Measurements from ENCODE around the gene HSD17B1.

The HSD17B1 gene

DNA sequence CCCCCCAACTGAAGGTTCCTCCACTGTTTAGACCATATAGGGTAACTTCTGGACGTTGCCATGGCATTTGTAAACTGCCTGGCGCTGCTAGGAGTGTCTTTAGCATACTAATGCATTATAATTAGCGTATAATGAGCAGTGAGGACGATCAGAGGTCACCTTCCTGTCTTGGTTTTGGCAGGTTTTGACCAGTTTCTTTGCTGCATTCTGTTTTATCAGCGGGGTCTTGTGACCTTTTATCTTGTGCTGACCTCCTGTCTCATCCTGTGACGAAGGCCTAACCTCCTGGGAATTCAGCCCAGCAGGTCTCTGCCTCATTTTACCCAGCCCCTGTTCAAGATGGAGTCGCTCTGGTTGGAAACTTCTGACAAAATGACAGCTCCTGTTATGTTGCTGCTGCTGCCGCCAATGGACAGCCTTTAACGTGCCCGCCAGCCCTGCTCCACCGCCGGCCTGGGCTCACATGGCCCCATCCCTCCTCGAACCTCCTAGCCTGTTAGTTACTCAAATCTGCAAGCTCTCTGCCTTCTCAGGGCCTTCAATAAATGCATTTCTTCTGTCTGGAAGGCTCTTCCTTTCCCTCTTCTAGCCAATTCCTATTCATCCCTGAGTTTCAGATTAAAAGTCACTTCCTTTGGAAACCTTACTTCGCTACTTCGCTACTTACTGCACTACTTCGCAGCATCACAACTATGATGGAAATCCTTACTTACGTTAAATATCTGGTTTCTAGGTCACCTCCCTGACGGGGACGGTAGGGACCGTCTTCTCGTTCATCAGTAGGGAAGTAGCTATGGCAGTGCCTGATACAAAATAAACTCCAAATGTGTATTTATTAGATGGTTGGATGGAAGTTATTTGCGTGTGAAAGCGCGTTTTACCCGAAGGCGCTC lies 17.3 kb upstream of the HSD17B1 start:
- TF ChIP-seq, protein P1, sequence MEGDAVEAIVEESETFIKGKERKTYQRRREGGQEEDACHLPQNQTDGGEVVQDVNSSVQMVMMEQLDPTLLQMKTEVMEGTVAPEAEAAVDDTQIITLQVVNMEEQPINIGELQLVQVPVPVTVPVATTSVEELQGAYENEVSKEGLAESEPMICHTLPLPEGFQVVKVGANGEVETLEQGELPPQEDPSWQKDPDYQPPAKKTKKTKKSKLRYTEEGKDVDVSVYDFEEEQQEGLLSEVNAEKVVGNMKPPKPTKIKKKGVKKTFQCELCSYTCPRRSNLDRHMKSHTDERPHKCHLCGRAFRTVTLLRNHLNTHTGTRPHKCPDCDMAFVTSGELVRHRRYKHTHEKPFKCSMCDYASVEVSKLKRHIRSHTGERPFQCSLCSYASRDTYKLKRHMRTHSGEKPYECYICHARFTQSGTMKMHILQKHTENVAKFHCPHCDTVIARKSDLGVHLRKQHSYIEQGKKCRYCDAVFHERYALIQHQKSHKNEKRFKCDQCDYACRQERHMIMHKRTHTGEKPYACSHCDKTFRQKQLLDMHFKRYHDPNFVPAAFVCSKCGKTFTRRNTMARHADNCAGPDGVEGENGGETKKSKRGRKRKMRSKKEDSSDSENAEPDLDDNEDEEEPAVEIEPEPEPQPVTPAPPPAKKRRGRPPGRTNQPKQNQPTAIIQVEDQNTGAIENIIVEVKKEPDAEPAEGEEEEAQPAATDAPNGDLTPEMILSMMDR (IDR thresholded peaks at IDR 0.05; ENCODE audit: insufficient read depth, low read length, poor library complexity, severe bottlenecking) = no peak
- Histone ChIP-seq H3K4me3 (replicated peaks; ENCODE audit: low read depth, low read length) (peak overlapping the region; percentile 69), H3K27me3 (replicated peaks; ENCODE audit: control insufficient read depth, insufficient read depth, low read length) (no peaks in the 10 kb centered on the region), H3K36me3 (ENCODE audit: control insufficient read depth, insufficient read depth, low read length) (peaks cover 6% of the 10 kb centered on the region)
- no peak for DNase-seq (ENCODE audit: extremely low read depth, insufficient read length)

- Histone ChIP-seq H3K36me3 (ENCODE audit: control insufficient read depth, insufficient read depth, low read length) (peaks cover 8% of the 10 kb centered on the region), H3K4me3 (replicated peaks; ENCODE audit: low read depth, low read length) (peak within 1 kb of the TSS; percentile 69), H3K27me3 (replicated peaks; ENCODE audit: control insufficient read depth, insufficient read depth, low read length) (no peaks in the 10 kb centered on the region)
- peak; percentile 93 for DNase-seq (ENCODE audit: extremely low read depth, insufficient read length)
- TF ChIP-seq, protein P1 (IDR thresholded peaks at IDR 0.05; ENCODE audit: insufficient read depth, low read length, poor library complexity, severe bottlenecking) = no peak
These were observed 16.7 kb upstream of the HSD17B1 start, which contains the start of gene NAGLU for GRCh38 chr17:42536048-42536371. Gene NAGLU (plus strand): TSS chr17:42536241. CDS start chr17:42536273, 32 bp downstream.

GRCh38 chr17:42536372-42537155 lies 16.2 kb upstream of the HSD17B1 start:
- Histone ChIP-seq H3K27me3 (replicated peaks; ENCODE audit: control insufficient read depth, insufficient read depth, low read length) (no peaks in the 10 kb centered on the region), H3K4me3 (replicated peaks; ENCODE audit: low read depth, low read length) (peak overlapping the region; percentile 69), H3K36me3 (ENCODE audit: control insufficient read depth, insufficient read depth, low read length) (peaks cover 11% of the 10 kb centered on the region)
- peak; percentile 88 for DNase-seq (ENCODE audit: extremely low read depth, insufficient read length)
- TF ChIP-seq, protein P1 (IDR thresholded peaks at IDR 0.05; ENCODE audit: insufficient read depth, low read length, poor library complexity, severe bottlenecking) = no peak

DNA sequence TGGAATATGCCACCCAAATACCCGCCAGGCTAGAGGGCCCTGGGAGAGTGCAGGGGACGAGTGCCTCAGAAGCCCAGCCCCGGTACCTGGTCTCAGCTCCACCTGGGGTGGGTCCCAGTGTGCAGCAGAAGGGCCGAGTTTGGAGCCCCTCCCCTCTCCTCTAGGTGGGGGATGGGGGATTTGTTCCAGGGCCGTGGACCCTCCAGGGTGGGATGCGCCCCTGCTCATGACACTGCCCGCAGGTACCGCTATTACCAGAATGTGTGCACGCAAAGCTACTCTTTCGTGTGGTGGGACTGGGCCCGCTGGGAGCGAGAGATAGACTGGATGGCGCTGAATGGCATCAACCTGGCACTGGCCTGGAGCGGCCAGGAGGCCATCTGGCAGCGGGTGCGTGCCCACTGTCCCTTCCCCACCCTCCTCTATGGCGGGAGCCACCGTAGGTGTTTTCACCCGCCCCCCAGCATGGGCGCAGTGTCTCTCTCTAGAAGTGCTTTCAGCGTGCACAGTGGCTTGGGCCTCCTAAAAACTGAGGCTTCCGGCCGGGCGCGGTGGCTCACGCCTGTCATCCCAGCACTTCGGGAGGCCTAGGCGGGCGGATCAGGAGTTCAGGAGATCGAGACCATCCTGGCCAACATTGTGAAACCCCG lies 15.4 kb upstream of the HSD17B1 start:
- peak overlapping the region; percentile 69 for H3K4me3 ChIP-seq (replicated peaks; ENCODE audit: low read depth, low read length)
- TF ChIP-seq, protein P1 (IDR thresholded peaks at IDR 0.05; ENCODE audit: insufficient read depth, low read length, poor library complexity, severe bottlenecking) = no peak
- no peaks in the 10 kb centered on the region for H3K27me3 ChIP-seq (replicated peaks; ENCODE audit: control insufficient read depth, insufficient read depth, low read length)
- no peak for DNase-seq (ENCODE audit: extremely low read depth, insufficient read length)
- H3K36me3 ChIP-seq (ENCODE audit: control insufficient read depth, insufficient read depth, low read length) = peaks cover 11% of the 10 kb centered on the region

DNA sequence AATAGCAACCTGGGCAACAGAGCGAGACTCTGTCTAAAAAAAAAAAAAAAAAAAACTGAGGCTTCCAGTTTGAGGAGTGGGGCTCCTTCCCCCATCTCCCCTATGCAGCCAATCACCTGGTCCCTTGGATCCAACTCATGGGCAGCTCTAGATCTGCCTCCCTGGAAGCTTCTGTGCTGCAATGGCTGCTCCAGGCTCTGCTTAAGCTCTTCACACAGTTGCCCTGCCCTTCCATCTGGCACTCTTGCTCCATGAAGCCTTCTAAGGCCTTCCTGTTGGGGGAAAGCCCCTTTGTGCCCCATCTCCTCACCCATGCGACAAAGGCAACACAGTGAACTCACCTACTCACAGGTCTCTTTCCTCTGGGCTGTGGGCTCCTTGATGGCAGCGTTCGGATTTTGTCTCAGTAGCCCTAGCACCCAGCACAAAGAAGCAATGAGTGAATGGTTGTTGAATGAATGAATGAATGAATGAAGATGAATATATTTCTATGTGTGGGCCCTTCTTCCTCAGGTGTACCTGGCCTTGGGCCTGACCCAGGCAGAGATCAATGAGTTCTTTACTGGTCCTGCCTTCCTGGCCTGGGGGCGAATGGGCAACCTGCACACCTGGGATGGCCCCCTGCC lies 14.8 kb upstream of the HSD17B1 start:
- H3K27me3 ChIP-seq (replicated peaks; ENCODE audit: control insufficient read depth, insufficient read depth, low read length) = no peaks in the 10 kb centered on the region
- H3K4me3 ChIP-seq (replicated peaks; ENCODE audit: low read depth, low read length) = no peak overlapping the region
- TF ChIP-seq, protein P1 (IDR thresholded peaks at IDR 0.05; ENCODE audit: insufficient read depth, low read length, poor library complexity, severe bottlenecking) = no peak
- peaks cover 15% of the 10 kb centered on the region for H3K36me3 ChIP-seq (ENCODE audit: control insufficient read depth, insufficient read depth, low read length)
- no peak for DNase-seq (ENCODE audit: extremely low read depth, insufficient read length)

All from GM06990 (cell line).